EH (cell line): ENCODE results near the gene PSPC1.
"Not testable (repeated sequence)": the region's sequence is repeated elsewhere in the genome, so short reads cannot be mapped to it uniquely, and the experiment has no call there.

Source experiments
- DNase-seq: peaks from one replicate; pipeline ENCODE4 v3.0.0-alpha.2; 2015; ENCODE audit warnings: low read depth

Gene PSPC1

GRCh38 chr13:19764237-19764636 is 18.5 kb downstream of the PSPC1 start:
- no peak for DNase-seq

DNA sequence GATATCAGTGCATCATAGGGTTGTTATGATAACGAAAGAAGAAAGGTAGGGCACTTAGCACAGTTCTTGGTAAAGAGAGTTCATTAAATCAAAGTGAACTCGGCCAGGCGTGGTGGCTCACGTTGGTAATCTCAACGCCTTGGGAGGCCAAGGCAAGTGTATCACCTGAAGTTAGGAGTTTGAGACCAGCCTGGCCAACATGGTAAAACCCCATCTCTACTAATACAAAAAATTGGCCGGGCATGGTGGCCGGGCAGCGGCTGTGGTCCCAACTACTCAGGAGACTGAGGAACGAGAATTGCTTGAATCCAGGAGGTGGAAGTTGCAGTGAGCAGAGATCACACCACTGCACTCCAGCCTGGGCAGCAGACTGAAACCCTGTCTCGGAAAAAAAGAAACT is 19.1 kb downstream of the PSPC1 start:
- no peak for DNase-seq

DNA sequence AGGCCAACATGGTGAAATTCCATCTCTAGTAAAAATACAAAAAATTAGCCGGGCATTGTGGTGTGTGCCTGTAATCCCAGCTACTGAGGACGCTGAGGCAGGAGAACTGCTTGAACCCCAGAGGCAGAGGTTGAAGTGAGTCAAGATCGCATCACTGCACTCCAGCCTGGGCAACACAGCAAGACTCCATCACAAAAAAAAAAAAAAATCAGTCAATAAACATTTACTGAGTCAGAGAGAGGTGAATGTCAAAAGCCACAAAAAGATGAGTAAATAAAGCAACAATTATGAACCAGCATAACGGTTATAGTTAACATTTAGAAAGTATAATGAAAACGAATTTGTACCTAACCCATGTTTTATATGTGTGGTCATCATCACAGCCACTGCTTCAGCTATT is 23.1 kb downstream of the PSPC1 start:
- DNase-seq = peak; percentile 30

DNA sequence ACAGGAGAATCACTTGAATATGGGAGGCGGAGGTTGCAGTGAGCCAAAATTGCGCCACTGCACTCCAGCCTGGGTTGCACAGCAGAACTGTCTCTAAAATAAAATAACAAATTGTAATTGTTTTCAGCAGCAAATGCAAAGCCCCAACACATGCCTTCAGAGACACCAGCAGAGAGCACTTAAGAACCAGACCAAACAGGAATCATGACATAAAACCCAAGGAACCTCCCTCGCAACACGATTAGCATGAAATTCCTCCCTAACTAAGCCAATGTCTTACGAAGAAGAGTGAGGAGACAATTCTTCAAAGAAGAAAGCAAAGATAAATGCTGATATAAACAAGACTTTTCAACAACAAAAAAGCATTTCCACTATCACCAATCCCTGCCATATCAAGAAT is 40.1 kb downstream of the PSPC1 start:
- no peak for DNase-seq

- no peak for DNase-seq
These were observed 44.7 kb downstream of the PSPC1 start for GRCh38 chr13:19737844-19738557.

DNA sequence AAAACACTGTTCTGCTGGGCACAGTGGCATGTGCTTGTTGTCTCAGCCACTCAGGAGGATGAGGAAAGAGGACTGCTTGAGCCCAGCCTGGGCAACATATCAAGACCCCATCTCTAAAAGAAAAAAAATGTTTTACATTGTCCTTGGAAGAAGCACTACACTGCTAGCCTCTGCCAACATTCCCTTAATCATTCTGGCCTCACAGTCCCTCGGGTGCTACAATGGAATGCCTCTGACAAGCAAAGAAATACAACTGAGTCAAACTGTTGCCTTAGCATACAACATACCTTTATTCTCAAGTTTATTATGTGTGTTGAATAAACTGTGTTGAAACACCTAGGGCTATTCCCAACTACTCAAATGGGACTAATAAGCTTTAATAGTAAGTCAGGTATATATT is 56.1 kb downstream of the PSPC1 start:
- DNase-seq = peak; percentile 7

GRCh38 chr13:19725320-19725719 is 57.4 kb downstream of the PSPC1 start:
- no peak for DNase-seq

DNA sequence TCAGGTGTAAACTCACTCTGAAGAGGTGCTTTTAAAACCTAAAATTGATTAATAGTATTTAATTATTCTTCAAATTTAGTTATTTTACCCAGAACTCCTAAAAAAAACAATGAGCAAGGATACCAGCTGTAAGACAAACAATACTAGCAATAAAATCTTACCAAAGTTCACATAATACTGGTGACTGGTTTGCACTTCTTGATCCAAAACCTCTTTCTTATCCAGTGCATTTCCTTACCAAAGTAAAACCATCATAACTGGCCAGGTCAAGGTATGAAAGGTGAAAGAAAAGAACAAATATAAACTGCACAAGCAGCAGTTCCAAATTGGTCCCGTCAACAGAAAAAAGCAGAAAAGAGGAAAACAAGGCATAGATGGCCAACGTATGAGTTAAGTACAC is 62.7 kb downstream of the PSPC1 start:
- no peak for DNase-seq

DNA sequence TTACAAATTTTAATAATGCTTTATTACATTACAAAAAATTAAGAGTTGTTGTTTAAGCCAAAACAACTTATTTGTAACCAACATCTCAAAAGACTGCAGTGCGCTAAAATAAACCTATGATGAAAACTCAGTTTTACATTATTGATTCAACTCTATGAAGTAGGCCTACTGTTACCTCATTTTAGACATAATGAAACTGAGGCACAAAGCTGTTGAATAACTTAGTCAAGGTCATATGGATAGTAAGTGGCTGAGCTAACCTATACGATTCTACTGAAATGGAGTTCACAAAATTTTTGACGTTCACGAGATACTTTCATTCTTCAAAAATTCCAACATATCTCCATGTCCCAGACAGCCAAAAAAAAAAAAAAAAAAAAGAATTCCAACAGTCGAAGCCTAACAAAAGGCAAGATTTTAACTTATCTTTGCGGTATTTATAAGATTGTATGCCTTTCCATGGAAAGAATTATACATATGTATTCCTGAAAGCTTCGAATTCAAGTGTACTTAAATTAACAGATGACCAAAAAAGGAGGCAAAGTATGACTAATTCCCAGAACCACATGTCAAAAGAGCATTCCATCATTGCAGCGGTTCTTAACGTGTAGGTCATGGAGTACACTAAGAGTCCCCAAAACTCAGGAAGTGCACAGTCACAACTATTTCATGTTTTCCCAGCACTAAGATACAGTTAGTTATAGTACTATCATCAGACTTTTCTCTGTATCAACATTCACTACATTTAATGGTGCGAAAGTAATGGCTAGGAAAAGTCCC is 69.4 kb downstream of the PSPC1 start:
- peak; percentile 82 for DNase-seq

DNA sequence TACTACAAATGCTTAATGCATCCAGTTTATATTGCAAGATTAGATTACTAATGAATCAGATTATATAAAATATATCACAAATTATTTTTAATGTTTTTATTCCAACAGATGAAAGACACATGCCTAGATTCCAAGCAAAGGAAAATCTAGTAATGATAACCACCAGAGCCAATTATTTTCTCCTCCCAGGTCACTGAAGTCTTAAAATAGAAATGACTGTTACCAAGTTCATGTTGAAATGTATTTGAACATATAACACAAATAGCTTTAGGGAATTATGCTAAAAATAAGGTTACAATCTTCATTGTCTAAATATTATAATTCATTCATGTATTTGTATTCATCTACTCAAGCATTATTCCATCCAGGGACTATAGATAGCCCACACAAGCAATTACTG is 73.0 kb downstream of the PSPC1 start:
- DNase-seq = not testable (repeated sequence)

DNA sequence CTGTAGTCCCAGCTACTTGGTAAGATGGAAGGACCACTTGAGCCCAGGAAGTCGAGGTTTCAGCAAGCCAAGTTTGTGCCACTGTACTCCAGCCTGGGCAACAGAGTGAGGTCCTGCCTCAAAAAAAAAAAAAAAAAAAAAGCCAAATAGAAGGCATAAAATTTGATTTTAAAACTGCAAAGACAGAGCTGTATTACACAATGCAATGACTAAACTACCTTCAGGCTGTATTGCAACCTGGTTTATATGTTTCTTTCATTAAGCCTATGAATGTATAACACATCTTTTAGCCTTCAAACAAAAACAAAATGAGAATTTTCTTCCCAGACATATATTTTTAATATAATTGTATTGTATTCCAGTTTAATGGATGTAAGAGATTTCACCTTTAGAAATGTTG is 73.7 kb downstream of the PSPC1 start:
- DNase-seq = not testable (repeated sequence)

DNA sequence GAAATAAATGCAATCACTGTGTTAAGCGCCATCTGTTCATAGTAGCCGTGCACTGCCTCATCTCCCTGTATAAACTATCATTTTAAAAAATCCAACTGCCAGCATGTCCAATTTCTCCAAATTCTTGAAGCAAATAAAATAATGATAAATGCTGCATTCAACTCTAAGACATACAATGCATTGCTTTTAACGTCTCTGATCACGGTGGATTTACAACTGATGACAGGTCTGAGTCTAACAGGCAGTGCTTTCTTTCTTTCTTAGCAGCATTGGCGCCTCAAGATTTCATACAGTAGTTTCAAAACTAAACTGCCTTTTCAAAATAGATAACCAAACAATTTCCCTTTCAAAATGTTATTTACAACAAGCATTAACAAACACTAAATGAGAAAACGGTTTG is 78.5 kb downstream of the PSPC1 start:
- not testable (repeated sequence) for DNase-seq

- DNase-seq = peak; percentile 19
These were observed 81.1 kb downstream of the PSPC1 start for GRCh38 chr13:19701619-19702018.

DNA sequence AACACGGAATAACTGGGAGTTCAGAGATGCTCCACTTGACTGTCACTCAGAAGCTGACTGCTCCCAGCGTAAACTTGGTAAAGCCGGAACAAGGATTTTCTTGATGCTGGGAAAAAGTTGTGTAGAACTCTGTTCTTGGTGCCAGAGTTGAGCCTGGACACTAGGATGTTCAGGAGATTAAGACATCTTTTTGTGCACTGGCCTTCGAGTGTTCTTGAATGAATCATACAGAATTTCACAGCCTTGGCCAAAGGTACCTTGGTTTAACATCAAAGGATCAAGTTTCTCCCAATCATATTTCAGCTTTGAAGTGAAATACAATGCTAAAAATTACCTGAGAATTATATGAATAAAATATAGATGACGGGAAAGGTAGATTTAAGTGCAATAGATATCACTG is 81.8 kb downstream of the PSPC1 start:
- not testable (repeated sequence) for DNase-seq

GRCh38 chr13:19695829-19696228 is 86.9 kb downstream of the PSPC1 start:
- DNase-seq = no peak

- no peak for DNase-seq
These were observed 87.3 kb downstream of the PSPC1 start for GRCh38 chr13:19695428-19695827.

DNA sequence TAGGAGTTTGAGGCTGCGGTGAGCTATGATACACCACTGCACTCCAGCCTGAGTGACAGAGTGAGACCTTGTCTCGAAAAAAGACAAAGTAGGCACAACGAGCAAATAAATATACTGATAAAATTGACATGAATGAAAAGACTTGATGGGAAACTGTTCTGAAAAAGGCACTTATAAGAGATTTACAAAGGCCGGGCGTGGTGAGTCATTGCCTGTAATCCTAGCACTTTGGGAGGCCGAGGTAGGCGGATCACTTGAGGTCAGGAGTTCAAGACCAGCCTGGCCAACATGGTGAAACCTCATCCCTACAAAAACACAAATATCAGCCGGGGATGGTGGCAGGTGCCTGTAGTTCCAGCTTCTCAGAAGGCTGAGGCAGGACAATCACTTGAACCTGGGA is 91.3 kb downstream of the PSPC1 start:
- DNase-seq = peak; percentile 15

GRCh38 chr13:19685437-19685836 is 97.3 kb downstream of the PSPC1 start:
- no peak for DNase-seq

GRCh38 chr13:19685034-19685433 is 97.7 kb downstream of the PSPC1 start:
- DNase-seq = no peak

- no peak for DNase-seq
These were observed 101.2 kb downstream of the PSPC1 start for GRCh38 chr13:19681517-19681916.

DNA sequence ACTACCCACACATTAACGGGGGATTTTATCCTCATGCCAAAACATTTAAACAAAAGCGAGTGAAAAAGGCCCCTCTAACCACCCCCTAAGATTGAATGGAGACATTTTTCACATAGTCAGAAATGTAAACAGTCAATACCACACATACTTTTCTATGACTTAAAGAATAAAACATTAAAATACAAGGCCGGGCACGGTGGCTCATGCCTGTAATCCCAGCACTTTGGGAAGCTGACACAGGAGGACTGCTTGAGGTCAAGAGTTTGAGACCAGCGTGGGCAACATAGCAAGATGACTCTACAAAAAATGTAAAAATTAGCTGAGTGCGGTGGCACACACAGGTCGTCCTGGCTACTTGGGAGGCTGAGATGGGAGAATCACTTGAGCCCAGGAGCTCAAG is 102.0 kb downstream of the PSPC1 start:
- peak; percentile 52 for DNase-seq

- no peak for DNase-seq
These were observed 106.6 kb downstream of the PSPC1 start for GRCh38 chr13:19676168-19676567.

DNA sequence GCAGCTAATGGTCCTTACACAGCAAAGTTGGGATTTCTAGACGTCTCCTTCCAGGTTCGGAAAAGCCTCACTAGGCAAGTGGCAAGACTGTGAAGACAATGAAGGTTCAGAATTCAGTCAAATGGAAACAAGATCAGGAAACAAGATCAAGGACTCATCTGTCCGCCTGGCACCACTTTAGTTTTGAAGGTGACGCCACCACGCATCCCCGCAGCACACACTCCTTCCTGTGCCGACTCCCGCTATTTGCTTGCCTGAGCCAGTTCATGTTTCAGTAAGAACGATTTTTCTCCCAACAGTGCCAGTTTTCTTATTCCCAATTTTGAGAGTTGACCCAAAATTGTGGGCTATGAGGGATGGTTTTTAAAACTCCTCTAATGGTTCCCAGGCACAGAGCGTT is 107.8 kb downstream of the PSPC1 start:
- no peak for DNase-seq
